Activated CD4-positive, alpha-beta T cell treated with anti-CD3 and anti-CD28 coated beads, Interleukin-2, amount 50 U/mL, for 1 hour (primary cell): Measurements from ENCODE around the gene TMEM183A.

ENCODE experiments used
- DNase-seq: peaks from one replicate; pipeline ENCODE4 v3.0.0-alpha.2; 2020

Gene TMEM183A

DNA sequence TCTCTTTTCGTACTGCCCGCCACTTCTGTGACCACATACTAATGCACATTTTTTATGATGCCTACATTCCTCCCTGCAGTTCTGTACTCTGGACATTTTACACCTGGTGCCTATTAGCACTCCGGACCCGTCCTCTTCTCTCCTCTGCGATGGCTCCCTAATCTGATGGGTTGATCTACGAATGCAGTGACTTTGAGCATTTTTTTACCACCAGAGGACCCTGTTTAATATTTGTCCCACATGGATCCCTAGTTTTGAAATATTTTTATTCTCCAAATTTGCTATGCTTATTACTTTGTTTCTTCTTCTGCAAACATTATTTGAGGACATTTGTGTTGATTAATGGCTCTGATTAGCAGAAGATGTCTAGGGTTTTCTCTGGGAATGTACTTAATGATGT lies 24.3 kb downstream of the TMEM183A start:
- no peak for DNase-seq

- DNase-seq = no peak
These were observed 26.1 kb downstream of the TMEM183A start for GRCh38 chr1:203033287-203033686.

GRCh38 chr1:203033917-203034316 lies 26.7 kb downstream of the TMEM183A start:
- DNase-seq = no peak

DNA sequence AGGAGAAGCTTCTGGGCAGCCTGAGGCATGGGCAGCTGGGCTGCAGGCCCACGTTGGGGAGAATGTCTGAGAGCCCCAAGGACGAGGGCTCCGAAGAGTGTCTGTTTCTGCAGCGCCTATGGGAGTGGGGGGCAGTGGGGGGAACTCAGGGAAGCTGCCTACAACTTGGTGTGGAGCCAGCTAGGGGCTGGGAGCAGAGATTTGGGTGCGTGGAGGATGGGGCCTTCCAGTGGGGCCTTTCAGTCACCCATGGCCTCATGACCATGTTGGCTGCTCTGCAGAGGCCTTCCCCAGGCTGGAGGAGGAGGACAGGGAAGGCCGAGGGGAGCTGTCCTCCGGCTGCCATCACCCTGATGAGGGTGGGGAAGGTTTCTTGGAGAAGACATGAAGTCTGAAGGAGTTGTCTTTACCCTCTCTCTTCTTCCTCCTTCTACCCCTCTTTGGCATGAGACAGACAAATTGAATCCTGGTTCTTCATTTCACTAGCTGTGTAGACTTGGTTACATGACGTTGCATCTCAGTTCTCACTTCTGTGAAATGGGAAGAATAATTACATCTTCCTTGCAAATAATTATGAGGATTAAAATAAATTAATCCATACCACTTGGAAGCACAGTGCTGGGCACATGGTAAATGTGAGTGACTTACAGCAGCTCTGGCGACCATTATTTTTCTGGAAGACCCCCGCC lies 27.4 kb downstream of the TMEM183A start:
- DNase-seq = no peak

DNA sequence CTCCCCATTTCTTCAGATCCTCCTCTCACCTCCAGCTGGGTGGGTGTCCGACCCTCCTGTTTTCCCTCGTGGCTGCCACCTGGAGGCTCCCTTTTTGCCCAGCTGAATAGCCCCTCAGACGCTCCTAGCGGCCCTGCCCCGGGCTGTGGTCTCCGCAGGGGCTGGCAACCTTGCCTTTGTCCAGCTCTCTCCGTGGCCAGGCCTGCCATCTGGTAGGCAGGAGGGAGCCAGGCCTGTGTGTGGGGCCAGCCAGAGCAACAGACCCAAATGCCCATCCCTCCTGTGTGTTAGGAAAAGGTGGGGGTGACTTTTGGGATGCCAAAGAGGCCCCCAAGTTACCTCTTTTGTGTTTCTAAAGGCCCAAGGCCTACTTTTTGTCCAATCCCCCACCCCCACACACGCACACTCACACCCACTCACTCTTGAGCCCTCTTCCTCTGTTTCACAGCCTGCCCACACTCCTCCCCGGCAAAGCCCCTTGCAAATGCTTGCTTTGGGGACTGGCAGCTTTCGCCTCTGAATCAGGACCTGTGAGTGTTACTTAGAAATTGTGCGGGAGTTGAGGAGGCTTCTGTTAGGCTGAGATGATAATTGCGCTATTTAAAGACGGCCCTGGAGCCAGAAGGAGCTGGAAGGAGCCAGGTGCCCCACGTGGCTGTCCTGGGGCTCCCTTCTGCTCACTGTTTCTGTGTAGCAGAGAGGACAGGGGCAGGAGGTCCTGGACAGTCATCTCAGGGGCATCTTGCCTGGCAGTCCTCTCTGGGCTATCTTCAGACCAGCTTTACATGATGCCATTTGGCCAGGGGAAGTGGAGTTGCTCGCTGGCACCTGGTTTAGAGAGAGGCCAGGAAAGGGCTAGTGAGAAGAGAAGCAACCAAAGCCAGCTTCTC lies 28.2 kb downstream of the TMEM183A start:
- DNase-seq = no peak

DNA sequence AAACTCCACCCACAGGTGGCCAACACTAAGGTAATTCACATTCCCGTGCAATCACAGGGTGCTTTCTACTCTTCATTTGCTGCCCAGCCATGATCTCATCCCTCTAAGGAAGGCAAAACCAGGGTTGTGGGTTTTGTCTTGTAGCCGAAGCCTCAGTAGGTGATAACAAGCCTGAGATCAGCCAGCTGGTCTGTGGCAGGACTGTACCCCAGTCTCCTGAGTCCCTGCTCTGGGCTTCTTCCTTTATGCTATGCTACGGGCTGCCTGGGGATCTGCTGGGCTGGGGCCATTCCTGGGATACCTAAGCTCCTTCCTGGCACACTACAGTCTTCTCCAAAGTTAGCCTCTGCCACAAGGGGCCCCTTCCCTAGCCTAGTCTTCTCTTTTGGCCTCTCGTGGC lies 29.0 kb downstream of the TMEM183A start:
- DNase-seq = no peak

DNA sequence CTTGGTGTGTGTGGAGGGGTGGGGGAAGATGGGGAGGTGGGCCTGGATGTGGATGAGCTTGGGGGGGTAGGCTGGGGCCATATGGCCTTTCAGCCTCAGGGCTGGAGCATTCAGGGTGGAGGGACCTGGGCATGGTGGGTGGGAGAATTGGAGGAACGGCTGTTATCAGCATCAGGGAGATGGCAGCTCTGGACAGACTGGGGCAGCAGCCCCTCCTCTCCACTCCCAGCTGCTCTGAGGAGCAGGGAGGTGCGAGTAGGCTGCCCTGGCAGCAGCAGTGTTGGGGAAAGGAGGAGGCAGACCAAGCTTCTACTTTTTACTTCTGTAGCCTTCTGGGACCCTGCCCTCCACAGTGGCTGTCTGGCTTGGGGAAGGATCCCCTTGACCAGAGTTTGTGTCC lies 29.4 kb downstream of the TMEM183A start:
- DNase-seq = no peak

GRCh38 chr1:203037509-203038190 lies 30.5 kb downstream of the TMEM183A start:
- DNase-seq = no peak

DNA sequence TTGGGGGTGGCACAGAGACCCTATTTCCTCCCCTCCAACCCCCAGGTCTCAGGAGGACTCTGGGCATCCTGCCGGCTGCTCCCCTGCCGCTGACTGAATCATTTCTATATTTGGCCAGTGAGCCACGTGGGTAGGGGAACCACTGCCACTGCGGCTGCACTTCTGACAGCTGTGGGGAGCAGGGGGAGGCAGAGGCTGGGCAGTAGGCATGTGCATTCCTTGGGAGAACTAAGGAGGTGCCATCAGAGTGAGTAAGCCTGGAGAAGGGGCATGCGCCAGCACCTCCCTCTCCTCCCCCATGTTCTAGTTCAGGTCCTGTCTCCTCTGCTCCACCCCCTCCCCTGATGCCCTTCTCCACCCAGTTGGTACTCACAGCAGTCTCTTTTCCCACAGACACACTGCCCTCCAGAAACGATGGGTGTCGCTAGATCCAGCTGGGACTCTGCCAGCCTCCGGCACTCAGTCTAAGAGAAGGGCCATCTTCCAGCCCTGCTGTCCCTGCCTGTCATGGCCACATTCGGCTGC lies 31.1 kb downstream of the TMEM183A start:
- no peak for DNase-seq

DNA sequence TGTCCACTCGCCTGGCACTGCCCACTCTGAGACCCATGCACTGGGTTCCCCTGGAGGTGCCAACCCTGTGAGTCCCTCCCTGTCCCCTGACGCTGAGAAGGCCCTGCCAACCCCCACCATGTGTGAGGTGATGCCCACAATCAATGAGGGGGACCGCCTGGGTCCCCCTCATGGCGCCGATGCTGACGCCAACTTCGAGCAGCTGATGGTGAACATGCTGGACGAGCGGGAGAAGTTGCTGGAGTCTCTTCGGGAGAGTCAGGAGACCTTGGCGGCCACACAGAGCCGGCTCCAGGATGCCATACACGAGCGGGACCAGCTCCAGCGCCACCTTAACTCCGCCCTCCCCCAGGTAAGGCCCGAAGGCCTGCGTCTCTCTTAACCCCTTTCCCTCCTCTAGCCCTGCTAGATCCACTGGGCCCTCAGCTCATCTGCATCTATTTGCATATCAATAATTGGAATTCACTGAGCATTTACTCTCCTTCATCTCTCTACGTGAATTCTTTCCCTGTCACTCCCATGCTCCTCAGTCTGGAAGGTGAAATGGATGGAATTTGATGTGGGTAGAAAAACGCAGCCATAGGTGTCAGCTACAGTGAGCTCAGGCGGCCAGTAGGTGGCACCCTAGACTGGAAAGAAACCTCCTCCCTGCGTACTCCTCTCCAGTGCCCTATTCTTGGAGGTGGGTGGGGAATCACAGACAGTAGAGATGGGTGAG lies 31.9 kb downstream of the TMEM183A start:
- DNase-seq = peak; percentile 59

DNA sequence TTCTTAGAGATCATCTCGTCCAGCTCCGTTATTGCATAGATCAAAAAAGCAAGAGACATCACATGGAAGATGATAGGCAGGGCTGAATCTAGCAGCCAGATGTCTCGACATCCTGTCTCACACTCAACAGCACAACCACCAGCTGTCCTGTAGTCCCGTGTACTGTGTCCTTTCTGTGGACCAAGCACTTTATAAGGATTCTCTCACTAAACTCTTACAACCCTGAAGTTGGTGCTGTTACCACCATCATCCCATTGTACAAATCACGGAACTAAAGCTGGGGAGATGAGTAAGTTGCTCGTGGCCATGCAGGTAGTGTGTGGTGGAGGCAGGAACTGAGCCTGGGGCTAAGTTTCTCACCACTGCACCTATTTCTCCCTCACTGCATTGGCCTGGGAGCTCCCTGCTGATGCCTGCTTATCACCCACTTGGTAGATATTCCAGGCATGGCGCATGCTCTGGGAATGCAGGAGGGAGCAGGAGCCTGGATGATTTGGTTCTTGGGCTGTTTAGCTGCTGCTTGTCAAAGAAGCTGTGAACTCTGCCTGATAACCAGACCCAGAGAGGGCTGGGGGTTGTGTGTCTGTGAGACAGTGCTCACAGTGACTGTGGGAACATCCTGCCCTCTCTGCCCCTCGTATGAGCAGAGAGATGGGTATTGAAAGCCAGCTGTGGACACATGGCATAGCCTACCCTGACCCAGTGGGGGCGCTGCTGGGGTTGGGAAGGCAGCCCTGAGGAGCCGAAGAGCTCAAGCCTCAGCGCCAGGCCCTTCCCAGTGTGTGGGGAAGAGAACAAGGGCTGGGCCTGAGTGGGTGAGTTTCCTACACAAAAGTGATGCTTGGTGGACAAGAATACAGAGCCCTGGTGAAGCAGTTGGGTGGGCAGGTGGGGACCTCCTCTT lies 32.7 kb downstream of the TMEM183A start:
- DNase-seq = no peak

GRCh38 chr1:203040513-203041275 lies 33.5 kb downstream of the TMEM183A start:
- DNase-seq = no peak

DNA sequence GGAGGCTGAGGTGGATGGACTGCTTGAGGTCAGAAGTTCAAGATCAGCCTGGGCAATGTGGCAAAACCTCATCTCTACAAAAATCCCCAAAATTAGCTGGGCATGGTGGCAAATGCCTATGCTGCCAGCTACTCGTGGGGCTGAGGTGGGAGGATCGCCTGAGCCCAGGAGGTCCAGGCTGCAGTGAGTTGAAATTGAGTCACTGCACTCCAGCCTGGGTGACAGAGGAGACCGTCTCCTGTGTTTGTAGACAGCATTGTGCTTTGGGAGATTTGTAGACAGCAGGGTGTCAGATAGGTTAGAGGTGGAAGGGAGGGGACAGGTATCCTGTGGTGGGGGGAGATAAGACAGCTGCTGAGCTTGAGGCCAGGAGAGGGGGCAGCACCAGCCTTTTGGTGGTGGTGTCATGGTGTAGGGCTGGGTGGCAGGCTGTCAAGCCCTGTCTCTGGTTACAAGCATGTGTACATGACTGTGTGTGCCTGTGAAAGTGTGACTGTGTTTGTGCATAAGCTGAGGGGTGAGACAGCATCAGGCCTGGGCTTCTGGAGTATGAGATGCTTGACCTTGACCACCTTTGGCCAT lies 34.3 kb downstream of the TMEM183A start:
- DNase-seq = no peak

- no peak for DNase-seq
These were observed 36.8 kb downstream of the TMEM183A start for GRCh38 chr1:203043830-203044545.

GRCh38 chr1:203044546-203045250 lies 37.5 kb downstream of the TMEM183A start:
- DNase-seq = no peak

DNA sequence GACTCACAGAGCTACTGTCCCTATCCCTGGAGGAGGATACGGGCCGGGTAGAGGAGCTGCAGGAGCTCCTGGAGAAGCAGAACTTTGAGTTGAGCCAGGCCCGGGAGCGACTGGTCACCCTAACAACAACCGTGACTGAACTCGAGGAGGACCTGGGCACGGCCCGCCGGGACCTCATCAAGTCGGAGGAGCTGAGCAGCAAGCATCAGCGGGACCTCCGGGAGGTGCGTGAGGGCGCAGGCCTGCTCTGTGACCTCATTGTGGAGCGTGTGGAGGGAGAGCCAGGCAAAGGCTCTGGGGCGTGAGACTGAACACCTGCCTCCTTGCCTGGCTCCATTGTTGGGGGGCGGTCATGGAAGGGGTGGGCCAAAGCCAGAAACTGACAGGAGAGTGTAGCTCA lies 38.2 kb downstream of the TMEM183A start:
- no peak for DNase-seq

- DNase-seq = no peak
These were observed 38.8 kb downstream of the TMEM183A start for GRCh38 chr1:203045821-203046594.

DNA sequence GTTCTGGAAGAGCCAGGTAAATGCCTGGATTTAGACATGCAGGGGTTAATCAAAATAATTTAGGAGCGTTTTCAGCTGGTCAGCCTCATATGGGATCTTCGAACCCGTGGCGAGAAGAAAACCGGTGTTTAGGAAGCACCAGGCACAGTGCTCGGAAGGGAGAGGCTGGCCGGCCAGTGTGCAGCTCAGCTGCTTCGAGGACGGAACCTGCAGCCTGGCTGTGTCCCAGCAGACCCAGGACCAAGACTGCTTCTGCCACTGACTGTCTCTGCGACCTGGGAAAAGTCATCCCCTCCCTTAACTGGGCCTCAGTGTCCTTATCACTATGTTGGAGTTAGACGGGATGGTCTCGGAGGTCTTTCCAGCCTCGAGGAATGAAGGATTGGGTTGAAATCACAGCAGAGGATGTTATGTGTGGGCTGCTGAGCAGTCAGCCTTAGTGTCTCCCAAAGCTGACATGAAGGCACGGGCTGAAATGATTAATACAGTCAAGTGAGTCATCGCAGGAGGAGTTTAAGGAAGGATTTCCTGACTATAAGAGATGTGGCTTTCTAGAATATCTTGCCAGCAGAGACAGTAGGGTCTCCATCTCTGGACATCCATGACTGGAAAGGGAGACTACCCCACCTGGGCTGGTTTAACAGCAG lies 39.9 kb downstream of the TMEM183A start:
- no peak for DNase-seq
